ENCODE data around the gene GRM4.

GRM4 gene

GRCh38 chr6:33991610-33992009 is 154.3 kb downstream of the GRM4 start:
- TF ChIP-seq CTCF (IDR thresholded peaks at IDR 0.05; ENCODE audit: low read depth, low read length), result no peak

GRCh38 chr6:33990061-33990541 is 155.8 kb downstream of the GRM4 start:
- no peak for DNase-seq (ENCODE audit: extremely low read depth, low read depth)
- no peak for TF ChIP-seq CTCF (IDR thresholded peaks at IDR 0.05; ENCODE audit: low read depth, low read length)

More at GRCh38 chr6:33991610-33992009, 154.3 kb downstream of the GRM4 start:
- no peak for DNase-seq (ENCODE audit: extremely low read depth, low read depth)

GRCh38 chr6:33989016-33989854 is 156.7 kb downstream of the GRM4 start:
- TF ChIP-seq CTCF (IDR thresholded peaks at IDR 0.05; ENCODE audit: low read depth, low read length), result no peak
- no peak for DNase-seq (ENCODE audit: extremely low read depth, low read depth)

- no peak for TF ChIP-seq CTCF (IDR thresholded peaks at IDR 0.05; ENCODE audit: low read depth, low read length)
- DNase-seq (ENCODE audit: extremely low read depth, low read depth), result no peak
Measured at GRCh38 chr6:33988121-33989015, 157.5 kb downstream of the GRM4 start.

- TF ChIP-seq CTCF (IDR thresholded peaks at IDR 0.05; ENCODE audit: low read depth, low read length), result no peak
Measured at GRCh38 chr6:33987531-33988021, 158.3 kb downstream of the GRM4 start.

GRCh38 chr6:33985947-33986346 is 159.9 kb downstream of the GRM4 start:
- no peak for TF ChIP-seq CTCF (IDR thresholded peaks at IDR 0.05; ENCODE audit: low read depth, low read length)
- no peak for DNase-seq (ENCODE audit: extremely low read depth, low read depth)

More at GRCh38 chr6:33987531-33988021, 158.3 kb downstream of the GRM4 start:
- no peak for DNase-seq (ENCODE audit: extremely low read depth, low read depth)
